ENCODE results near the gene DLEU7.

- TF ChIP-seq CTCF (IDR thresholded peaks at IDR 0.05): no peak
- no peak for TF ChIP-seq EZH2 (IDR thresholded peaks at IDR 0.05; ENCODE audit: borderline replicate concordance, insufficient read depth, low read depth, low read length, poor library complexity, severe bottlenecking)
Observed at GRCh38 chr13:50842251-50842989, 1.1 kb downstream of the DLEU7 start.
